Endothelial cell (in vitro differentiated cells): ENCODE data around the gene DPH6. TPM values are rescaled to one million over a fixed set of nuclear protein-coding genes. Genes with fewer than 3 reads are reported as not detected.
"Not testable (repeated sequence)": the region's sequence is repeated elsewhere in the genome, so short reads cannot be mapped to it uniquely, and the experiment has no call there.

Source experiments
- DNase-seq: peaks from one replicate; pipeline ENCODE4 v3.0.0; 2021; ENCODE audit warnings: low spot score
- H3K27ac Mint-ChIP-seq: one replicate; pipeline ENCODE4 v1.8.0; 2021; ENCODE audit warnings: mixed read lengths, inconsistent platforms; ENCODE audit not compliant: unreplicated experiment
- H3K27me3 Mint-ChIP-seq: one replicate; pipeline ENCODE4 v1.8.0; 2021; ENCODE audit warnings: mild to moderate bottlenecking, moderate library complexity, mixed read lengths, inconsistent platforms; ENCODE audit not compliant: unreplicated experiment
- H3K36me3 Mint-ChIP-seq: one replicate; pipeline ENCODE4 v1.8.0; 2021; ENCODE audit warnings: mild to moderate bottlenecking, low read depth, mixed read lengths, inconsistent platforms; ENCODE audit not compliant: unreplicated experiment
- H3K4me1 Mint-ChIP-seq: one replicate; pipeline ENCODE4 v1.8.0; 2021; ENCODE audit warnings: mild to moderate bottlenecking, mixed read lengths, inconsistent platforms; ENCODE audit not compliant: unreplicated experiment
- H3K4me3 Mint-ChIP-seq: one replicate; pipeline ENCODE4 v1.8.0; 2021; ENCODE audit warnings: mild to moderate bottlenecking, mixed read lengths, inconsistent platforms; ENCODE audit not compliant: unreplicated experiment
- H3K9me3 Mint-ChIP-seq: one replicate; pipeline ENCODE4 v1.8.0; 2021; ENCODE audit warnings: mixed read lengths, inconsistent platforms; ENCODE audit not compliant: unreplicated experiment
- total RNA-seq: library from RNA; stranded (reverse); fragmentation: NEBNext Ultra II Directional; extraction: Animal tissue kit (Norgen Biotek cat#: 25700); gene quantifications from one replicate; pipeline ENCODE4 v1.2.1, GENCODE V29; 2021; ENCODE audit not compliant: unreplicated experiment
- TF ChIP-seq, protein P1 (sequence below): fragments of 200-600 bp; sonication (generic); IDR thresholded peaks from one replicate; pipeline ENCODE4 v1.5.0; 2021; ENCODE audit warnings: antibody characterized with exemption; ENCODE audit not compliant: unreplicated experiment

DPH6 gene
- total RNA-seq, 1 donor from 2014 or later, result 10.6 TPM

DNA sequence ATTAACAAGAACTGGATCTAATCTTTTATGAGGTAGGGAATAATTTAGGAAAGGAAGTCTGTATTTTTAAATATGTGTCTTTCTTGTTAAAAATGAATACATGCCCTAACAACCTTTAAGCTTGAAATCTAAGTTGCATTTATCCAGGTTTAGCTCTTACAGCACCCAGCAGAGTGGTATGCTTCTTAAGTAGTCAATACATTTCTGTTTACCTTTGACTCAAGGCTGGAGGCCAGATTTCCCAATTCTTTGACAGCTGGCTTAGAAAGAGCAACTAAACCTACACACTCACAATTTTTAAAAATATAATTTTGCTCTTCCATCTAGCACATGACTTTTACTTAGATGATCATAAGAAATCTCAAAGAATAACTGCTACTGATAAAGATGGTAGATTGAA, 148.9 kb downstream of the DPH6 start:
- no peaks in the 10 kb centered on the region for H3K4me1 Mint-ChIP-seq
- DNase-seq, result no peak
- H3K27ac Mint-ChIP-seq, result no peak overlapping the region
- TF ChIP-seq, protein P1, sequence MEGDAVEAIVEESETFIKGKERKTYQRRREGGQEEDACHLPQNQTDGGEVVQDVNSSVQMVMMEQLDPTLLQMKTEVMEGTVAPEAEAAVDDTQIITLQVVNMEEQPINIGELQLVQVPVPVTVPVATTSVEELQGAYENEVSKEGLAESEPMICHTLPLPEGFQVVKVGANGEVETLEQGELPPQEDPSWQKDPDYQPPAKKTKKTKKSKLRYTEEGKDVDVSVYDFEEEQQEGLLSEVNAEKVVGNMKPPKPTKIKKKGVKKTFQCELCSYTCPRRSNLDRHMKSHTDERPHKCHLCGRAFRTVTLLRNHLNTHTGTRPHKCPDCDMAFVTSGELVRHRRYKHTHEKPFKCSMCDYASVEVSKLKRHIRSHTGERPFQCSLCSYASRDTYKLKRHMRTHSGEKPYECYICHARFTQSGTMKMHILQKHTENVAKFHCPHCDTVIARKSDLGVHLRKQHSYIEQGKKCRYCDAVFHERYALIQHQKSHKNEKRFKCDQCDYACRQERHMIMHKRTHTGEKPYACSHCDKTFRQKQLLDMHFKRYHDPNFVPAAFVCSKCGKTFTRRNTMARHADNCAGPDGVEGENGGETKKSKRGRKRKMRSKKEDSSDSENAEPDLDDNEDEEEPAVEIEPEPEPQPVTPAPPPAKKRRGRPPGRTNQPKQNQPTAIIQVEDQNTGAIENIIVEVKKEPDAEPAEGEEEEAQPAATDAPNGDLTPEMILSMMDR, result no peak
- H3K27me3 Mint-ChIP-seq, result no peaks in the 10 kb centered on the region
- no peak overlapping the region for H3K4me3 Mint-ChIP-seq
- no peaks in the 10 kb centered on the region for H3K9me3 Mint-ChIP-seq
- no peaks in the 10 kb centered on the region for H3K36me3 Mint-ChIP-seq

DNA sequence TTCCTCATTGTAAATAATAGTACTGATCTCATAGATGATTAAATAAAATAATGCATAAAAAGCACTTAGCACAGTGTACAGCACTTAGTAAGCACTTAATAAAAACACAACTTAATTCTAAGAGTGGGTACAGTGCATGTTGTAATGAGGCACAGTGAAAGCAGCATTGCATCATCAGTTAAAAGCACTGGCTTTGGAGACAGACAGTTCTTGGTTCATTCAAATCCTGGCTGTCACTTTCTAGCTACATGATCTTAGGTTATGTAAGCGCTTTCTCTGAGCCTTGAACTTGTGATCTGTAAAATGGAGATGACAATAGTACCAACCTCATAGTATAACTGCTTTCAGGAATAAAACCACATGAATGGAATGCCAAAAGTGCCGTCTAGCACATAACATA, 151.5 kb downstream of the DPH6 start:
- no peak for DNase-seq
- H3K36me3 Mint-ChIP-seq, result no peaks in the 10 kb centered on the region
- no peak overlapping the region for H3K4me3 Mint-ChIP-seq

DNA sequence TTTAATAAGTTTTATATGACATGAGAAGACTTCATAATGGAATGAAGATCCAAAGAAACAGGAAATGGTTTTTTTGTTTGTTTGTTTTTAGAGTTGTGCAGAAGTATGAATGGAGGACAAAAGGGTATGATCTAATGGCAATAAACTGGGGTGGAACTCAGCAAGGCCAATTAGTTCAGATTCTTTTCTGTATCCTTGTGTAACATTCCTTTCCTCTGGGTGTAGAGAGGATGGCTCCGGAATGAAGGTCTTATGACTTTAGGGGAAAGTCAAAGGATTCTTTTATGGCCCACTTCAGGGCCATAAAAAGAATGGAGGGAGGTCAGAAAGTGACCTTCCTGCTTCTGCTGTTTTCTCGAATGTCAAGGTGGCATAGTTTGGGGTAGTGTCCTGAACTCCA, 152.6 kb downstream of the DPH6 start:
- Mint-ChIP-seq H3K27ac (no peak overlapping the region), H3K4me1 (no peaks in the 10 kb centered on the region), H3K9me3 (no peaks in the 10 kb centered on the region), H3K36me3 (no peaks in the 10 kb centered on the region), H3K4me3 (no peak overlapping the region), H3K27me3 (no peaks in the 10 kb centered on the region)
- no peak for DNase-seq
- TF ChIP-seq, protein P1, result no peak

More for the DNA sequence above, 151.5 kb downstream of the DPH6 start:
- TF ChIP-seq, protein P1, result no peak
- Mint-ChIP-seq H3K27me3 (no peaks in the 10 kb centered on the region), H3K9me3 (no peaks in the 10 kb centered on the region), H3K27ac (no peak overlapping the region), H3K4me1 (no peaks in the 10 kb centered on the region)

DNA sequence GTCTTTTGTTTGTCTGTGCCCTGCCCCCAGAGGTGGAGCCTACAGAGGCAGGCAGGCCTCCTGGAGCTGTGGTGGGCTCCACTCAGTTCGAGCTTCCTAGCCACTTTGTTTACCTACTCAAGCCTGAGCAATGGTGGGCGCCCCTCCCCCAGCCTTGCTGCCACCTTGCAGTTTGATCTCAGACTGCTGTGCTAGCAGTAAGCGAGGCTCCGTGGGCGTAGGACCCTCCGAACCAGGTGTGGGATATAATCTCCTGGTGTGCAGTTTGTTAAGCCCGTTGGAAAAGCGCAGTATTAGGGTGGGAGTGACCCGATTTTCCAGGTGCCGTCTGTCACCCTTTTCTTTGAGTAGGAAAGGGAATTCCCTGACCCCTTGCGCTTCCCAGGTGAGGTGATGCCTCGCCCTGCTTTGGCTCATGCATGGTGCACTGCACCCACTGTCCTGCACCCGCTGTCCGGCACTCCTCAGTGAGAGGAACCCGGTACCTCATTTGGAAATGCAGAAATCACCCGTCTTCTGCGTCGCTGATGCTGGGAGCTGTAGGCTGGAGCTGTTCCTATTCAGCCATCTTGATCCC, 154.5 kb downstream of the DPH6 start:
- not testable (repeated sequence) for H3K4me1 Mint-ChIP-seq, DNase-seq, H3K9me3 Mint-ChIP-seq, H3K36me3 Mint-ChIP-seq, H3K4me3 Mint-ChIP-seq, H3K27me3 Mint-ChIP-seq, H3K27ac Mint-ChIP-seq

DNA sequence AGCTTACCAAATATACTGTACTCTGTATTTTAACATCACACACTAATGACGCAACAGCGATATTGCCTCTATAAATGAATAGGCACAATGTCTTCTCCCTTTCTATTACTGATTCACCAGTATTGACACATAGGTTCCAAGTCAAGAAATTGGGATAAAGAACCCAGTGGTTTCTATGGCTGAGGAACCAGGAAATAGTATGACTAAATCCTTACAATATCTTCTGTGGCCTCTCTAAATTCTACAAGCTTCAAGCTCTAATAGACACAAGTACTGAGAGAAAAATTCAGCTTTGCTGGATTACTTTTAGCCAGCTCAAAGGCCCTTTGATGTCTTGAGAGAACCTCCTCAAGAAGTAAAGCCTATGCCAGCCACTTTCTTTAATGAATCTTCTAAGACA, 162.5 kb downstream of the DPH6 start:
- H3K4me3 Mint-ChIP-seq, result no peak overlapping the region
- H3K4me1 Mint-ChIP-seq, result no peaks in the 10 kb centered on the region
- TF ChIP-seq, protein P1, result no peak
- no peak for DNase-seq
- no peaks in the 10 kb centered on the region for H3K9me3 Mint-ChIP-seq
- no peak overlapping the region for H3K27ac Mint-ChIP-seq
- no peaks in the 10 kb centered on the region for H3K36me3 Mint-ChIP-seq
- H3K27me3 Mint-ChIP-seq, result peaks cover 1% of the 10 kb centered on the region
